HG02852 (cell line): ENCODE data around the gene TALDO1.

Experiments used
- ATAC-seq: cut with Tn5 transposase; IDR thresholded peaks from one replicate; pipeline ENCODE4 v1.9.1; 2021; ENCODE audit warnings: mild to moderate bottlenecking, moderate library complexity; ENCODE audit not compliant: unreplicated experiment

TALDO1 gene

GRCh38 chr11:766936-767210 lies 19.6 kb downstream of the TALDO1 start:
- ATAC-seq = no peak

- no peak for ATAC-seq
Measured at GRCh38 chr11:767238-767637, 20.0 kb downstream of the TALDO1 start.

- ATAC-seq = no peak
Measured at GRCh38 chr11:769887-770641, 22.8 kb downstream of the TALDO1 start.

GRCh38 chr11:770642-771616 lies 23.7 kb downstream of the TALDO1 start:
- ATAC-seq = no peak

GRCh38 chr11:771617-772204 lies 24.4 kb downstream of the TALDO1 start:
- ATAC-seq = no peak

- no peak for ATAC-seq
Measured at GRCh38 chr11:772429-773390, 25.4 kb downstream of the TALDO1 start.

GRCh38 chr11:773425-773824 lies 26.2 kb downstream of the TALDO1 start:
- no peak for ATAC-seq

GRCh38 chr11:773830-774229 lies 26.6 kb downstream of the TALDO1 start:
- ATAC-seq = no peak

DNA sequence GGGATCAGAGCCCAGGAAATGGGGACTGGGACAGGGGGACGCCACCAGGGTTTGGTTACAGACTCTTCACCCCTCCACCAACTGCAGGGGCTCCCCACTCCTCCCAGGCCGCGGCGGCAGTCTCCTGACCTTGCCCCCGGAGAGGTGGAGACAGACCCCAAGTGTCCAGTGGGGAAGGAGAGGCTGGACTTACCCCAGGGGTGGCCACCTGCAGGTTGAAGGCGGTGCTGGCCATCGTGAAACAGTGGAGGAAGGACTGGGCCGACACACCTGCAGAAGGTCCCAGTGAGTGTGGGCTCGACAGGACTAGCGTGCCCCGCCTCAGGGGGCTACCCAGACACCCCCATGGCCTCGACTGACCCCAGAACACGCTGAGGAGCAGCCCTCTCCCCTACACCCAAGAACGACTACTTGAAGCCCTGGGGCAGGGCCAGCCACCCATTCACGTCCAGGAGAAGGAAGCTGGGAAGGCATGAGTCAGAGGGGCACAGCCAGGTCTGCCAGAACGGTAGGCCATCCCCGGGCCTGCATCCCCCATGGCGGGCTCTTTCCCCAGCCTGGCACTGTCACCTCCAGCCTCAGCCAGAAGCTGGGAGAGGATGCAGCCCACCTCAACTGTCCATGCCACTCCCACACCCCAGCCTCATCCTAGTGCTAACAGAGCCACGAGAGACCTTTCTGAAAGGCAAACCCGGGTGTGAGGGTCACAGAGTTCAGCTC lies 27.8 kb downstream of the TALDO1 start:
- no peak for ATAC-seq

DNA sequence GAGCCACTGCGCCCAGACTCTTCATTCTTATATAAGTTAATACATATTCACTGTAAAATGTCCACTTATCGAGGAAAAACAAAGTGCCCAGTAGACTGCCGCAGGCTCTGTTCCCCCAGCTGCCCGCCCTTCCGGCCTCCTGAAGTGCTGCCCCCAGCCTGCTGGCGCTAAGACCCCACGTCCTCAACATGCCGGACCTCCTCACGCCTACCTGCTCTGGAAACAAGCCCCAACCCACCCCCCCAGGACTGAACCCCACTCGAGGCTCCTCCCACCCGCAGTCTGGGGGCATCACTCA lies 28.9 kb downstream of the TALDO1 start:
- no peak for ATAC-seq

DNA sequence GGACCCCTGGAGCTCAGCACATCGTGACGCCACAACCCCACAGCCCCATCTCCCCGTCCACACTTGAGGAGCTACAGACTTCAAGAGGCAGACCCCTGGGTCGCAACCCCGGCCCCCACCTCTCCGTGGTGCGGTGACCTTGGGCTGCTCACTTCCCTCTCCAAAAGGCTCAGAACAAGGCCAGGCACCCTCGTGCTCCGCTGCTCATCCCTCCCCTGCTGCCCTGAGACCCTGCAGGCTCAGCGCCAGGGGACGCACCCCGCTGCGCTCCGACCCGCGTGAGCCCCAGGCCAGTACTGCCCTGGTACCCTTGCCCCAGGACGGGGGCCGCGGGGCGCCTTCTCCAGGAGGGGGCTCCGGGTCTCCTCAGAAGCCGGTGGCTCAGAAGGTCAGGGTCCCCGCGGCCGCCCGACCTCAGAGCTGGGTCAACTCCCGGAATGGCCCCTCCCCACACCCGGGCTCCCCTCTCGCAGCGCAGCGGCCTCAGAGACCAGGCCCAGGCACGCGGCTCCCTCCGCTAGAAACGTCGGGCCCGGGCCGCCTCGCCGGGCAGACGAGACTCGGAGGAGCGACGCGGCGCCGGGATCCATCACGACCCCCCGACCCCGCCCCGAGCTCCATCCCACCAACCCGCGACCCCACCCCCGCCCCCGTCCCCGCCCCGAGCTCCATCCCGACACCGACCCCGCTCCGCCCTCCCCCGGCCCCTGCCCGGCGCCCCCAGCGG lies 29.5 kb downstream of the TALDO1 start:
- ATAC-seq = peak; percentile 34

DNA sequence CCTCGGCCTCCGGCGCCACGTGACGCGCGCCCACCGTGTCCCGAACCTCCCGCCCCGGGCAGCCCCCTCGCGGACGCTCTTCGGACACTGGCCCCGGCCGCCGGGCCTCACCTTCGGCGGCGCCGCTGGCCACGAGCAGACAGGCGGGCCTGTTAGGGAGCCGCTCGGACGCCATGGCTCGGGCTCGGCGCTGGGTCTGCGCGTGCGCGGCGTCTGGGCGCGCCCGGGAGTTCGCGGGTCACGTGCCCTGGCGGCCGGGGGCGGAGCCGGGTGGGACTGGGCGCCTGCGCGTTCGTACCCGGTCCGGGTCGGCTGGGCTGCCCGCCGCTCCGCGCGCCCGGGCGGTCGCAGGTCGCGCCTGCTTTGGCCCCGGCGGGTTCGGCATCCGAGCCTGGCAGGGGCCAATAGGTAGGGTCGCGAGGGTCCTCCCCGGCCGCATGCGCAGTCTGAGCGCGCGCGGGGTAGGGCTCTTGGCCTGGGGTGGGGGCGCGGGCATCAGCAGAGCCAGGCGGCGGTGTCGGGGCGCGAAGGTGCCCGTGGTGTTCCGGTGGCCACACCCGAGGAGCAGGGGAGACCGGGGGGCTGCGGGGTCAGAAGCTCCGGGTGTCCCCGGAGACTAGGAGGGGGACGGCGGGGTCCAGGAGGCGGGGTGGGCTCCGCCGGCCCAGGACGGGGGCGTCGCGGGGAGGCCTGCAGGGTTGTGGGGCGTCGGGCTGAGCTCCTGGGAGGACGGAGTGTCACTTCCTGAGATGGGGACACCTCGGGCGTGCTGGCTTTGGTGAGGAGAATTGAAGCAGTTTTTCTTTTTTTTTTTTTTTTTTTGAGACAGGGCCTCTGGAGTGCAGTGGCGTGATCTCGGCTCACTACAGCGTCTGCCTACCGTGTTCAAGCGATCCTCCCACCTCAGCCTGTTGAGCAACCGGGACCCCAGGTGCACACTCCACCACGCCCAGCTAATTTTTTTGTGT lies 30.3 kb downstream of the TALDO1 start, which contains the start of gene GATD1:
GATD1 (minus strand) TSS at position 200 of the 968 bp plus-strand sequence; CDS start at position 175, 25 bp downstream.
- ATAC-seq = peak; percentile 76

DNA sequence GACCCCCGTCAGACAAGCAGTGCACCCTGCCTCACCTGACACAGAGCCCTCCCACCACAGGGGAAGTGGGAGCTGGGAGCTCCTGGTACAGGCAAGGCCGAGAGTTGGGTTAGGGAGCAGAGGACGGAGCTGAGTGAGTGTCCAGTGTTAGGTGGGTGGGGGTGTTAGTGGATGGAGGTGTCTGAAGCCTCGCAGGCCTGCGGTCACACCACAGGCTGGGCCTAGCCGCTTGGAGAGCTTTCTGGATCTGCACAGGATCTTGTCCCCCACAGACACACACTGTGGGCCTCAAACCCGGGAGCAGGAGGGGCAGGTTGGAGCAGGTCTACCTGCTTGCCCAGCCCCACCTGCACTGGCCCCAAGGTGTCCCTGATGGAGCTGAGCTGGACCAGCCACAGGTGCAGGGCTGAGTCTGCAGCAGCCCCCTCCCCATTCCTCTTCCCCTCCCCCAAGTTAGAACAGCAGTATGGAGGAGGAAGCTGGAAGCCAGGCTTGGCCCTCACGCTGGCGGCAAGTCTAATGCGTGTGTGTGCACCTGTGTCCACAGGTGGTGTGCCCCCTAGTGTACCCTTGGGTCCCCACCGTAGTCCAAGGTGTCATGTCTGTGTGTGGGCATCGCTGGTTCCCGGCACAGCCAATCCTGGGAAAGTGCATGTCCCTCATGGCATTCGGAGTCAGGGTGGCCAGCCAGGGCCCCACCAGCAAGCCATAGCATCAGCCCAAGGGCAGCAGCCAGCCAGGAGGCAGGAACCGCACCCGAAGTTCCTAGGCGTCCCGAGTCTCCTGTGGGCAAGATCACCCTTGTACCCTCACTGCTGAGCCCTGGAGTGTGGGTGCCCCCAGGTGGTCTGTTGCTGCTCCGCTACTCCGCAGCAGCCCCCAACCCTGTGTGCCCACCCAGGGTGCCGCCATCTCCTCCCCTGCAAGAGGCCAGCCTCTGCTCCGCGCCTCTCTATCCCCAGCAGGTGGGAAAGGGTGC lies 32.0 kb downstream of the TALDO1 start:
- ATAC-seq = no peak

GRCh38 chr11:779955-780532 lies 32.8 kb downstream of the TALDO1 start:
- no peak for ATAC-seq

GRCh38 chr11:782264-783174 lies 35.3 kb downstream of the TALDO1 start:
- ATAC-seq = no peak

GRCh38 chr11:783581-784015 lies 36.3 kb downstream of the TALDO1 start:
- ATAC-seq = no peak
